GM13976 (cell line): ENCODE measurements around the gene DNAAF3.
"Not testable (repeated sequence)": the region's sequence is repeated elsewhere in the genome, so short reads cannot be mapped to it uniquely, and the experiment has no call there.

Source experiments
- DNase-seq: peaks from one replicate; pipeline ENCODE4 v3.0.0; 2012; ENCODE audit warnings: low spot score
- CTCF ChIP-seq: IDR thresholded peaks from 2 replicates; pipeline ENCODE4 v1.5.1; 2012; ENCODE audit warnings: borderline replicate concordance, mild to moderate bottlenecking; ENCODE audit not compliant: insufficient read depth; ENCODE audit errors: extremely low read depth, missing control alignments, control extremely low read depth
- in situ Hi-C: fragments of 300-500 bp; cut with MboI; formaldehyde crosslinking; loops from one replicate; pipeline ENCODE4 v1.12.0; 2022; ENCODE audit warnings: low sequenced_read_pairs, mixed read lengths, inconsistent platforms; ENCODE audit not compliant: unreplicated experiment

DNAAF3 gene

GRCh38 chr19:55206664-55207500 lies 40.5 kb upstream of the DNAAF3 start:
- in situ Hi-C loops: no loop called here
- TF ChIP-seq CTCF: no peak
- DNase-seq: peak; percentile 75

- DNase-seq, in situ Hi-C loops: not testable (repeated sequence)
Measured at GRCh38 chr19:55202199-55202598, 35.8 kb upstream of the DNAAF3 start.

GRCh38 chr19:55199620-55200204 lies 33.3 kb upstream of the DNAAF3 start:
- DNase-seq: no peak
- no peak for TF ChIP-seq CTCF
- in situ Hi-C loops: no loop called here

- in situ Hi-C loops: no loop called here
- DNase-seq: no peak
- TF ChIP-seq CTCF: no peak
Measured at GRCh38 chr19:55198651-55199050, 32.2 kb upstream of the DNAAF3 start.

GRCh38 chr19:55197528-55197927 lies 31.1 kb upstream of the DNAAF3 start:
- TF ChIP-seq CTCF: no peak
- in situ Hi-C loops: no loop called here
- DNase-seq: no peak

- in situ Hi-C loops: no loop called here
- DNase-seq: no peak
- TF ChIP-seq CTCF: no peak
Measured at GRCh38 chr19:55196803-55197202, 30.4 kb upstream of the DNAAF3 start.

GRCh38 chr19:55193481-55193880 lies 27.1 kb upstream of the DNAAF3 start:
- DNase-seq: no peak
- TF ChIP-seq CTCF: no peak
- in situ Hi-C loops: no loop called here
